GM12891 (cell line): ENCODE results near the gene NRDE2.

Experiments
- PAX5 ChIP-seq: IDR thresholded peaks from 2 replicates; pipeline ENCODE4 v1.6.1; 2011; ENCODE audit warnings: low read length, moderate library complexity, mild to moderate bottlenecking; ENCODE audit not compliant: insufficient read depth, severe bottlenecking
- POLR2A ChIP-seq: IDR thresholded peaks from 2 replicates; pipeline ENCODE4 v1.6.1; 2011; ENCODE audit warnings: low read depth, low read length, control low read depth
- POLR2AphosphoS5 ChIP-seq: IDR thresholded peaks from 2 replicates; pipeline ENCODE4 v1.6.1; 2011; ENCODE audit warnings: low read depth, low read length, control low read depth
- POU2F2 ChIP-seq: IDR thresholded peaks from 2 replicates; pipeline ENCODE4 v1.6.1; 2011; ENCODE audit warnings: low read depth, mild to moderate bottlenecking, control low read depth, low read length, moderate library complexity
- SPI1 ChIP-seq: IDR thresholded peaks from 2 replicates; pipeline ENCODE4 v1.6.1; 2011; ENCODE audit warnings: low read depth, low read length, control low read depth
- TAF1 ChIP-seq: IDR thresholded peaks from 2 replicates; pipeline ENCODE4 v1.6.1; 2011; ENCODE audit warnings: low read depth, low read length, control low read depth

GRCh38 chr14:90374813-90375212 lies 43.1 kb upstream of the NRDE2 start:
- TF ChIP-seq POLR2AphosphoS5 (no peak), POLR2A (no peak), TAF1 (no peak), SPI1 (no peak), PAX5 (no peak), POU2F2 (no peak)
